Measurements from ENCODE around the gene RELN.
A peak's percentile ranks its signal among the peaks of the same experiment; 100 is the strongest.
"Not testable (repeated sequence)": the region's sequence is repeated elsewhere in the genome, so short reads cannot be mapped to it uniquely, and the experiment has no call there.

Gene RELN

GRCh38 chr7:103915680-103916357 is 73.6 kb downstream of the RELN start:
- H3K36me3 ChIP-seq (replicated peaks): no peaks in the 10 kb centered on the region
- in situ Hi-C loops (cut with HindIII; ENCODE audit: low pct_ligation_motif_present, low sequenced_read_pairs): no loop called here
- DNase-seq: peak; percentile 65
- H3K27ac ChIP-seq: no peak overlapping the region
- no peak overlapping the region for H3K4me3 ChIP-seq (ENCODE audit: low read depth, low read length)
- no peak for TF ChIP-seq CTCF (IDR thresholded peaks at IDR 0.05; ENCODE audit: low read depth, low read length, missing control alignments)
- no peaks in the 10 kb centered on the region for H3K27me3 ChIP-seq (replicated peaks)

GRCh38 chr7:103914147-103914899 is 75.1 kb downstream of the RELN start:
- DNase-seq: peak; percentile 14
- TF ChIP-seq CTCF (IDR thresholded peaks at IDR 0.05; ENCODE audit: low read depth, low read length, missing control alignments): no peak
- H3K27ac ChIP-seq: no peak overlapping the region
- no peak overlapping the region for H3K4me3 ChIP-seq (ENCODE audit: low read depth, low read length)
- no peaks in the 10 kb centered on the region for H3K36me3 ChIP-seq (replicated peaks)
- no peaks in the 10 kb centered on the region for H3K27me3 ChIP-seq (replicated peaks)
- in situ Hi-C loops (cut with HindIII; ENCODE audit: low pct_ligation_motif_present, low sequenced_read_pairs): no loop called here

GRCh38 chr7:103912891-103913605 is 76.4 kb downstream of the RELN start:
- TF ChIP-seq CTCF (IDR thresholded peaks at IDR 0.05; ENCODE audit: low read depth, low read length, missing control alignments): no peak
- in situ Hi-C loops (cut with HindIII; ENCODE audit: low pct_ligation_motif_present, low sequenced_read_pairs): no loop called here
- DNase-seq: no peak

GRCh38 chr7:103911015-103911414 is 78.4 kb downstream of the RELN start:
- DNase-seq; H3K27me3 ChIP-seq (replicated peaks); H3K36me3 ChIP-seq (replicated peaks); in situ Hi-C loops (cut with HindIII; ENCODE audit: low pct_ligation_motif_present, low sequenced_read_pairs); H3K4me3 ChIP-seq (ENCODE audit: low read depth, low read length); H3K27ac ChIP-seq: not testable (repeated sequence)

More at GRCh38 chr7:103912891-103913605, 76.4 kb downstream of the RELN start:
- H3K27ac ChIP-seq: no peak overlapping the region
- no peaks in the 10 kb centered on the region for H3K36me3 ChIP-seq (replicated peaks)
- H3K4me3 ChIP-seq (ENCODE audit: low read depth, low read length): no peak overlapping the region
- H3K27me3 ChIP-seq (replicated peaks): no peaks in the 10 kb centered on the region

GRCh38 chr7:103905997-103906396 is 83.5 kb downstream of the RELN start:
- TF ChIP-seq CTCF (IDR thresholded peaks at IDR 0.05; ENCODE audit: low read depth, low read length, missing control alignments): no peak
- H3K27ac ChIP-seq: no peak overlapping the region
- no peak for DNase-seq
- no peaks in the 10 kb centered on the region for H3K27me3 ChIP-seq (replicated peaks)
- H3K36me3 ChIP-seq (replicated peaks): no peaks in the 10 kb centered on the region
- in situ Hi-C loops (cut with HindIII; ENCODE audit: low pct_ligation_motif_present, low sequenced_read_pairs): no loop called here
- H3K4me3 ChIP-seq (ENCODE audit: low read depth, low read length): no peak overlapping the region

- TF ChIP-seq CTCF (IDR thresholded peaks at IDR 0.05; ENCODE audit: low read depth, low read length, missing control alignments): no peak
- Histone ChIP-seq H3K36me3 (replicated peaks) (no peaks in the 10 kb centered on the region), H3K27me3 (replicated peaks) (no peaks in the 10 kb centered on the region), H3K27ac (no peak overlapping the region), H3K4me3 (ENCODE audit: low read depth, low read length) (no peak overlapping the region)
- no peak for DNase-seq
- in situ Hi-C loops (cut with HindIII; ENCODE audit: low pct_ligation_motif_present, low sequenced_read_pairs): no loop called here
These were observed 86.5 kb downstream of the RELN start for GRCh38 chr7:103902917-103903316.

GRCh38 chr7:103896826-103897225 is 92.6 kb downstream of the RELN start:
- H3K36me3 ChIP-seq (replicated peaks); in situ Hi-C loops (cut with HindIII; ENCODE audit: low pct_ligation_motif_present, low sequenced_read_pairs); H3K27me3 ChIP-seq (replicated peaks); H3K4me3 ChIP-seq (ENCODE audit: low read depth, low read length); H3K27ac ChIP-seq; DNase-seq: not testable (repeated sequence)
